ENCODE results near the gene COMMD3.

- no peak for TF ChIP-seq SUZ12 (IDR thresholded peaks at IDR 0.05; ENCODE audit: extremely low read depth, insufficient read depth, insufficient read length)
- no peak for TF ChIP-seq YY1 (IDR thresholded peaks at IDR 0.05; ENCODE audit: insufficient read depth, insufficient read length)
- no peak for TF ChIP-seq ZNF274 (IDR thresholded peaks at IDR 0.05; ENCODE audit: low read depth, low read length)
These were observed 29.3 kb downstream of the COMMD3 start, which contains the start of gene SPAG6 for GRCh38 chr10:22345301-22346095.
